ENCODE data around the gene PRLR.

DNA sequence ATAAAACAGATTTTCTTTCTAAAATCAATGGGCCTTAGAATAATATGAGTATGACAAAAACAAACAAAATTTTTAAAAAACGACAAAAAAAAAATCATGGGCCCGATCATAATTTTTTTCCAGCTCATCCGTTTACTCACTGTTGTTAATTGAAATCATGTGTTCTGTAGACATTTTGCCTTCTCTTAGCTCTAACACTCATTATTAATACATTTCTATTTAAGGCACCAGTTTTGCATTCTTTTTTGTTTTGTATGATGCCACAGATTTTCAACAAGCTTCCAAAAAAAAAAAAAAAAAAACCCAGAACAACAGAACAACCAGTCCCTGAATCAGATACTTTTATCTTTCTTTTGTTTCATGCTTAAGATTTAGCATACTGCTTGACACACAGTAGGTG lies 86.4 kb downstream of the PRLR start:
- TF ChIP-seq FOXM1 (IDR thresholded peaks at IDR 0.05; ENCODE audit: borderline replicate concordance) (no peak), SUZ12 (IDR thresholded peaks at IDR 0.05) (no peak), ELF4 (IDR thresholded peaks at IDR 0.05) (no peak), BHLHE40 (IDR thresholded peaks at IDR 0.05; ENCODE audit: borderline replicate concordance) (no peak), FOXK2 (IDR thresholded peaks at IDR 0.05) (no peak), CTBP1 (IDR thresholded peaks at IDR 0.05; ENCODE audit: borderline replicate concordance) (no peak), ZNF384 (IDR thresholded peaks at IDR 0.05) (no peak), TARDBP (IDR thresholded peaks at IDR 0.05) (no peak), ARNT (IDR thresholded peaks at IDR 0.05) (no peak)
- TF ChIP-seq, protein P1, sequence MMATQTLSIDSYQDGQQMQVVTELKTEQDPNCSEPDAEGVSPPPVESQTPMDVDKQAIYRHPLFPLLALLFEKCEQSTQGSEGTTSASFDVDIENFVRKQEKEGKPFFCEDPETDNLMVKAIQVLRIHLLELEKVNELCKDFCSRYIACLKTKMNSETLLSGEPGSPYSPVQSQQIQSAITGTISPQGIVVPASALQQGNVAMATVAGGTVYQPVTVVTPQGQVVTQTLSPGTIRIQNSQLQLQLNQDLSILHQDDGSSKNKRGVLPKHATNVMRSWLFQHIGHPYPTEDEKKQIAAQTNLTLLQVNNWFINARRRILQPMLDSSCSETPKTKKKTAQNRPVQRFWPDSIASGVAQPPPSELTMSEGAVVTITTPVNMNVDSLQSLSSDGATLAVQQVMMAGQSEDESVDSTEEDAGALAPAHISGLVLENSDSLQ (IDR thresholded peaks at IDR 0.05), result no peak
